NCI-H460 (cell line): Measurements from ENCODE around the gene PPP2R5B. TPM values are rescaled to one million over a fixed set of nuclear protein-coding genes. Genes with fewer than 3 reads are reported as not detected.

Source experiments
- DNase-seq: peaks from one replicate; pipeline ENCODE4 v3.0.0-alpha.2; 2016; ENCODE audit warnings: low read depth; ENCODE audit errors: extremely low read depth
- total RNA-seq: library from RNA; depleted of rRNA; stranded (reverse); fragments of >200 nt; shearing (Covaris generic); gene quantifications from 2 replicates; pipeline ENCODE4 v1.2.3, GENCODE V29; 2014

The PPP2R5B gene
- total RNA-seq, 1 experiment from 2014 or later: 9.7 TPM

DNA sequence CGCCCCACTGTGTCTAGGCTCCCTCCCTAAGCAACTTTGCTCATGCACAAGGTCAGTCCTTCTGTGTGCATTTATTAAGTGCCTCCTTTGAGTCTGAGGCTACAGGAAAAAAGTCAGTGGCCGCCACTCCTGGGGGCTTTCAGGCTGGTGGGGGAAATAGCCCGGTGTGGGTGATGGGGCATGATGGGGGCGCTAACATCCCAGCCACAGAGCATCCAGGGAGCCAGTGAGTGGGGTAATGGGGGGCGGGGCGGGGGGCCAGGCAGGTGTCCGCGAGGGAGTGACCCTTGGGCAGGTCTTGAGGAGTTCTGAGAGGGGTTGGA lies 36.1 kb upstream of the PPP2R5B start:
- no peak for DNase-seq

DNA sequence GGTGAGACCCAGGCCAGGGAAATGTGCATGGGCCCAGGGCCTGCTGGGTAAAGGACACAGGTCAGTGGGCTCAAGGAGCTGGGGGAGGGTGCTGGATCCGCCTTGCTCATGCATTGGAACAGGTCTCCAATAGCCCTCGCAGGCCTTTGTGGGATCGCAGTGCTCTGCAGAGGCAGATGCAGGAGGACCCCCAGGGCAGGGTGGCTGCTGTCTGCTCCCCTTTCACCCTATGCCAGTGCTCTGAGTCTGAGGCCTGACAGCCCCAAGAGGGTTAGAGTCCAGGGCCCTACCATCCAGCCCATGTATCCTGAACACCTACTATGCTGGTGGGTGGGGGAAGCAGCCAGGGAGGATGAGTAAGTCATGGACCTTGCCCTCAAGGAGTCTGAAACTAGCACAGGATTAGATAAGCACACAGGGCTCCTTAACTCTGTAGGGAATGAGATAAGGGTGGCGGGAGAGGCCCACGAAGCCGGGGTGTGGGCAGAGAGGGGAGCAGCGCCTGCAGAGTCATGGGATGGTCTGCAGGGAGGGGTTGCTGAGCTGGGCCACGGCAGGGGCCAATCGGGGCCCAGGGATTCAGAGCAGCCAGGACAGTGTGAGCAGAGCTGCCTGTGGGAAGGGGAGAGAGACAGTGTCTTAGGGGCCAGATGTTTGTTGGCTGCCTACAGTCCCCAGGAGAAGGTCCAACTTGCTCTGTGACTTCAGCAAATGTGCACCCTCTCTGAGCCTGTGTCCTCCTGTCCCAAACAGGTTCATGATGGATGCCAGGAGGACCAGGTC lies 35.6 kb upstream of the PPP2R5B start:
- no peak for DNase-seq

DNA sequence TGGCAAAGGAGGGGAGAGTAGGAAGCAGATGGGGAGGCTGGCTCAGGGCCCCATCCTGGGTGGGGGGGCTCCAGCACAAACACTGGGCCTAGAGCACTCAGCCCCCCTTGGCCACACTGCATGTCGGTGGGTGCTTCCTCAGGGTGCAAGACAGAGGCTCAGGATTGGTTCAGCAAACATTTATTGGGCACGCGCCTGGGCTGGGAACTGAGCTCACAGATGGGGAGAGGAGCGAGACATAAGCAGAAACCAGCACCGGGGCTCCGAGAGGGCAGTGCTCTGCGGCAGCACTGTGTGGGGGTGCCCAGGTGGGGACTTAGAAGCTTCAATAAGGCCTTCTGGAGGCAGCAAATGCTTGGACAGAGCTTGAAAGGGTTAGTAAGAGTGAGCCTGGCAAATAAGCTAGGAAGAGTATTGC lies 34.0 kb upstream of the PPP2R5B start:
- DNase-seq: no peak

DNA sequence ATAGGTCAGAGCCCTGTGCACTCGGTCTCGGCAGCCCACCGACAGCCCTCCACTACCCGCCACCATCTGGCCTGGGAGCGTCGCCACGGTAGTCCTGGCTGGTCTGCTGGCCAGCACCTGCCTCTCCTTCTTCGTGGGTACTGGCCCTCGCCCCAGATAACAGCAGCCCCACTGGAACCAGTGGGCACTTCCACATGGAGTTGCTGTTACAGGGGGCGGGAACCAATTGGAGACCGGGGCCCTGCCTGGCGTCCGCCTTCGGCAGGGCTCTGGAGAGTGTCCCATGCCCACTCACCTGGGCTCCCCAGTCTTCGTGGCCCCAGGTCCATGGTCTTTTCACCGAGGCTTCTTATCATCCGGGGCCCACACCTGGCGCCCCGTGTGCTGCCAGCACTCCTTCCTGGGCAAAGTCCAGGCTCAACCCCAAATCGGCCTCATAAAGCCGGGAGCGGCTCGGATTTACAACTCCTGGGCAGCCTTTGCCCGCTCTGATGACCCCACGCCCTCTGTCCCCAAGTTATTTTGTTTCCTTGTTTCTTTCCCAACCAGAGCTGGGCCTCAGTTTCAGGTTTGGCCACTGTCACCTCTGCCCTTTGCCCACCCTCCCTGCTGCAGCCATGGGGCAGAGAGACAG lies 33.2 kb upstream of the PPP2R5B start:
- DNase-seq: no peak

DNA sequence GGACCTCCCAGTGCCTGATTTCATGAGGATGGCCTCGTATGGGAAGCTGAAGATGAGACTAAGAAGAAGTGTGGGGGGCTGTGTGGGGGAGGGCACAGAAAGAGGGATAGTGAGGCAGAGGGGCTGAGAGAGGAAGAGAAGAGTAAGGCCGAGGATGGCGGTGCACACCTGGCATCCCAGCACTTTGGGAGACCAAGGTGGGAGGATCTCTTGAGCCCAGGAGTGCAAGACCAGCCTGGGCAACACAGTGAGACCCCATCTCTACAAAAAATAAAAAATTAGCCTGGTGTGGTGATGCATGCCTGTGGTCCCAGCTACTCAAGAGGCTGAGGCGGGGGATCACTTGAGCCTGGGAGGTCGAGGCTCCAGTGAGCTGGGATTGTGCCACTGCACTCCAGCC lies 32.6 kb upstream of the PPP2R5B start:
- no peak for DNase-seq

DNA sequence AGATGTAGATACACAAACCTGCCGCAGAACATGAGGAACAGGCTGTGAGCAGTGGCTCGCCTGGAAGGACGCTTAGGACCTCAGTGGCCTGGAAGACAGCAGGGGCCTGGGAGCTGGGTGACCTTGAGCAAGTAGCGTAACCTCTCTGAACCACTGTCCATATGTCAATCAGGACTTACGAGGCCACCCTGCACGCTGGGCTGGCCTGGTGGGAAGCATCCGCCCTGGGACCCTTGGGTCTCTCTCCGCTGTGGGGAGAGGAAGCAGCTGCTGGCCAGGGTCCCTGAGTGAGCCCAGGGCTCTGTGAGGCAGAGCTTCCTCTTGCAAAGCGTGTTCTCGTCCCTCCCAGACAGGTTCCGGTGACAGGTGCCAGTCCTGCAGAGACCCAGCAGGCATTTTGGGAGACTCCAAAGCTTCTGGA lies 32.1 kb upstream of the PPP2R5B start:
- no peak for DNase-seq

DNA sequence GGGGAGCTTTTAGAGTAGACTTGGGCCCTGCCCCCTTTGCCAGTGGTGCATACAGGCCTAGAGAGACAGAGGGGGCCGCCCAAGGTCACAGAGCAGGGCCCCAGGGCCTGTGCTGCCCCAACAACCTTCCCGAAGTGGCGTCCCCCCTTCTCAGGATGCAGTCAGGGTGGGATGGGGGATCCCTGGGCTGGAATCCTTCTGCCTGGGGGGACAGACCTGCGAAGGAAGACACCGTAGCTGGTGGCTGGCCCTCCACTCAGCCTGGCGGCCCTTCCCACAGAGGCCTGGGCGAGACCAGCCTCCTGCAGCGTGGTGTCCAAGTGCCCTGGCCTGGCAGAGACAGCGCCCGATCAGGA lies 31.7 kb upstream of the PPP2R5B start:
- DNase-seq: no peak

DNA sequence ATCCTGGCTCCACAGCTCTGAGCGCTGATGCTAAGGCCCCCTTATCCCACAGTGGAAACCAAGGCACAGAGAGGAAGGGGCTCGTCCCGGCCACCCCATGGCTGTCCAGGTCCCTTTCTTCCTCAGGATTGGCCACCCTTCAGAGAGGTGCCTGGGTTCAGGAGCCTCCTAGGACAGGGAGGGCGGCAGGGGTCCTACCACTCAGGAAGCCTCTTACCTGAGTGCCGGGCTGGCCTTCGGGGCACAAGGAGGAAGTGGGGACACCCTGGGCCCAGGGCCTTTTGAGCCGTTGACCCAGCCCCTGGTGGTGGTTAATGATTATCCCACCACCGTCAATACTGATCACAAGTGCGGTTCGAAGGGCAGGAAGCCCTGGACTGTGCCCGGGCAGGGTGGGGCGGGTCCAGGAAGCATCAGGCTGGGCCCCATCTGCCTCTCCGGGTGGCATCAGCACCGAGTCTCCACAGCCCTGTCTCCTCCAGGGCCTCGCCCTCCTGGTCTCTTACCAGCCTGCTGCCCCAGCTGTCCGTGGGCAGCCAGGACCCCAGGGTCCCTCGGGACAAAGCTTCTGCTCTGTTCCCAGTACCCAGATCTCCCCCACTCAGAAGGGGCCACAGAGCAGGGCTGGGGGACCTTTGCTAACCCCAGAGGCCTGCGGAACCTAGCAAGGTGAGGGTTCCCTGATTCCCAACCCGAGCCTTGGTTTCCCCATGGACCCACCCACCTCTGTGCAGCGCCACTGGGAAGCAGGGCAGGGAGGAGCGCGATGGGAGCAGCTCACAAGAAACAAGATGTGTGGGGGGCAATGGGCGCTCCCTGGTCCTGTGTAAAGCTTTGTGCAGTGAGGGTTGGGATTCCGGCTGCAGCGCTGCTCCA lies 31.1 kb upstream of the PPP2R5B start:
- no peak for DNase-seq

DNA sequence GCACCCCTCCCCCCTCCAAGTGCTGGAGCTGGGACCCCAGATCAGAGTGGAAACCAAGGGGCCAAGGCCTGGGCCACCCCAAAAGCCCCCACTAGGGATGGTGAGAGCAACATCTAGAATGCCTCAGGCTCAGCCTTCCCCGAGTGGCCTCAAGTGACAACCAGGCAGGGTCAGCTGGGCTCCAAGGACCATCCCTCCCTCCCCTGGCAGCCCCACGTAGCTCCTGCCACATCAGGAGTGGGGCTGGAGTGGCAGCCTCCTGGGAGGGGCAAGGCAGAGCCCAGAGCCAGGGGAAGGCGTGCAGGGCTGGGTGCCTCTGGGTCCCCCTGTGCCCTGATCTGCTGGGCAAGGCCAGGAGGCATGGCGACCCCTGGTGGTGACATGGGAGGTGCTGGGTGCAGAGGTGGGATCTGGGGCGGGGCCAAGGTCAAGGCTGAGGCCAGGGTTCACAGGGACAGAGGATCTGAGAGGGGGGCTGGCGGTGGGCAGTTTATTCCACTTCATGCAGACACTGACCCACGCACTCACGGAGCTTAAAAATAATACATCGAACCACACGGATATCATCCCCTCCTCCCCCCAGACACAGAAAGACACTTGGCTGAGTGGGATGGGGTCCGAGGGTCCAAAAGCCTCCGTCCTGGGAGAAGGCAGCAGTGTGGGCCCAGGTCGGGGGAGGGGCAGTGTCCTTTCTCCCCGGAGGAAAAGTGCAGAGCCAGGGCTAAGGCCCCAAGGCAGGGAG lies 30.2 kb upstream of the PPP2R5B start:
- DNase-seq: peak; percentile 65

DNA sequence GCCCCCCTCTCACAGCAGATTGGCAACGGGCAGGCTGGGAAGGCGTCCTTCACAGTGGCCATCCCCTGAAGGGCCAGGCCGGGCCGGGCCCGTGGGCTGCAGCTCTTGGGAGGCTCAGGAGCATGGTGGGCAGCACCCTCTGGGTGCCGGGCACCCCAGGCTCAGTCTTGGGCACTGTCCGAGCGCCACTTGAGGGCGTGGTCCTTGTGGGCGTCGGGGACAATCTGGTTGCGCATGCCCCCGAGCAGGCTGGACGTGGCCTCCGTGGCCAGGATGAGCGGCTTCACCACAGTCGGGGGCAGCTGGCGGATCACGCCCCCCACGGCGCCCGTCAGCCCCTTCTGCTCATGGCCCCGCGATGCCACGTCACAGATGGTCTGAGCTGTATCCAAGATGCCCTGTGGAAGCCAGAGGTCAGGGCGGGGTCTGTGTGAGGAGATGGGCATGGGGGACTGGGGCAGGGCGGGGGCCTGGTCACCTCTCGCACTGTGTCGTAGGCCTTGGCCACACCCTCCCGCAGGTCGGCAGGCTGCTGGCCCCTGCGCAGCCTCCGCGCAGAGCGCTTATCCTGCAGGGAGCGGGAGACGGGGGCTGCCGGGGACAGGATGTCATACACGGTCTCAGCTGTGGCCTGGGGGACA lies 29.6 kb upstream of the PPP2R5B start:
- no peak for DNase-seq

DNA sequence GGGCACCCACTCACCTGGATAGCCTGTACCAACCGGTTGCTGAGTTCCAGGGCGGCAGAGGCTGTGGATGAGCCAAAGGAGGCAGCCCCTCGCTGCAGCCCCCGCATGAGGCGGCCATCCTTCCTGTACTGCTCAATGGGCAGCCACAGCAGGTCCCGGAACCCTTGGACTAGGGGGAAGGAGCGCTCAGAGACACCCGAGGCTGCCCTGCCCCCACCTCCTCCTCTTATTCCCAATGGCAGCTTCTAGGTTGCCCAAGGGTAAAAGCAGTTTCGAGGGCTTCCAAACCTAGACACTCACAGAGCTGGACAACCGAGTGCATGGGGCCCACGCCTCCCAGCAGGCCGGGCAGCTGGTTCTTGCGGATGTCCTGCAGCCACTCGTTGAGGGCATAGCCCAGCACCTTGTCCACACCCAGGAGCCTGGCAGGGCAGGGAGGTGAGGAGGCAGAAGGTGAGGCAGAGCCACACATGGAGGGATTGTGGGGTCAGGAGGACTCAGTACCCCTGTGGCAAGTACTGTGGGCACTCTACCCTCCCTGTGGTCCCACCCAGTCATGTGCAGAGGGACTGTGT lies 28.0 kb upstream of the PPP2R5B start:
- DNase-seq: no peak

DNA sequence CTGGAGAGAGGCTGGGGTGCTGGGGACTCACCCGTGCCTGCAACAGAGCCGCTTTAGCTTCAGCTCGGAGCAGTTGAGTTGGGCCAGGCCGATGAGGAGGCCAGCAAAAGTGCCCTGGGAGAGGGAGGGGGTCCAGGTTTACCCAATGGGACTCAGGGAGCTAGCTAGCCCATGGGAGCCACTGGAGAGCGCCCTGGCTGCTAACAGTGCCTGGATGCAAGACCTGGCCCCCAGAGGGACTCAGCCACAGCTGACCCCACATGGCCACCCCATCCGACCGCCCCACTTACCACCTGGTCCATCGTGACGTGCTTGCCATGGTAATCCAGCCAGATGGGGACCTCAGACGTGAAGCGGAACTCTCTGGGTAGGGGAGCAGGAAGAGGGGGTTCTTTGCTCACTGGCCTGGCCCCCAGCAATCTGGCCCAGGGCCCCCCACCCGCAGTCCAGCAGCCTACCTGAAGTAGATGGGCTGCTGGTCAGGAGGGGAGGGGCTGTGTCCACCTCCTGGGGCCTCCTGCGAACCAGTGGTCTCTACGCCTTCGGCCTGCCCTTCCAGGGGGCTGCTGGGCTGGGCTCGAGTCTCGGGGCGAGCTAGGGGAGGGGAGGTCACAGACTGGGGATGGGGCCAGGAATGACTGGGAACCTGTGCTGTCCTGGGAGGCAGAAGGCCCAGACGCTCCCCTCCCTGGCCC lies 27.0 kb upstream of the PPP2R5B start:
- no peak for DNase-seq

DNA sequence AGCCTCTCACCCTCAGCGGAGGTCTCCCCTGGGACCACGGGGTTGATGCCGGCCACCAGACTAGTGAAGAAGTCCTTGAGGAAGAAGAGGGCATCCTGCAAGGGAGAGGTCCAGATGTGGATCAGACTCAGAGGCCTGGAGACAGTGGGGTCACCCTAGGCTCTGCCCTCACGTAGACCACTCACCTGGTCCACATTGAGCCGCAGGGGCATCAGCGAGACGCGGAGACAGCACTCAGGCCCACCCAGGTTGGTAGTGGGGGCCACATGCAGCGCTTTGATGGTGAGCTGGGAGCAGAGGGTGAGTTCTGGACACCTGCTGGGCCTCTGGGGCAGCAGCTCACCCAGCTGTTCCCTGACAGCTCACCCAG lies 26.4 kb upstream of the PPP2R5B start:
- DNase-seq: no peak

DNA sequence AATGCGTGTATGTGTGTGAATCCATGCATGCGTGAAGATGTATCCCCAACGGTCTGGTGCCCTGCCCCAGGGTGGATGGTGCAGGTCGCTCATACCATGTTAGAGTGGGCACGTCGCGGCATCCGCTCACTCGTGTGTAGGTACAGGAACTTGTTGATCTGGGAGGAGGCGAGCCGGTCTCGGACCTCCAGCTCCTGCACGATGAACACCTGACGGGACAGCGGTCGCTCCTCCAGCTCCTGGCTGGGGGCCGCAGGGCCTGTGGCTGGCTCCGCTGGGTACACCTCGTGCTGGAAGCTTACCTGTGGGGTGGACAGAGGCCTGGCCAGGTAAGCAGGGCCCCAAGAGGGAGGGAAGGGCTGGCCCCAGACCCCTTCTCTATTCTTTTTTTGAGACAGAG lies 25.9 kb upstream of the PPP2R5B start:
- DNase-seq: no peak

DNA sequence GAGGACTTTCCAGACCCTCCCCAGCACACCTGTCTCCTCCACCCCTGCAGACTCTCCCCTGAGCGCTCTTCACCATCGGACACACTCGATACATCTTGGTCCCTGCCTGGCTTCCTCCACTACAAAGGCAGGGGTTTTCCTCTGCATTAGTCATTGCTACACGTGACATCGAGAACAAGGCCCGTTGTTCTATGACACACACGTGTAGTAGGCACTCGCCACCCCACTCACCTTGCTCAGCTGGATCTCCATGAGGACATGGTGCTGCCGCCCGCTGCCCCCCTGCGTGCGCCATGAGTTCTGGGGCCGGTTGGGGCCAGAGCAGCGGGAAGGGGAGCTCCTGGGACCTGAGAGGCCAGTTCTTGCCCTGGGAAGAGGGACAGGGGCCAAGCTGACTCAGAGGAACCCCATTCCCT lies 24.2 kb upstream of the PPP2R5B start:
- no peak for DNase-seq

DNA sequence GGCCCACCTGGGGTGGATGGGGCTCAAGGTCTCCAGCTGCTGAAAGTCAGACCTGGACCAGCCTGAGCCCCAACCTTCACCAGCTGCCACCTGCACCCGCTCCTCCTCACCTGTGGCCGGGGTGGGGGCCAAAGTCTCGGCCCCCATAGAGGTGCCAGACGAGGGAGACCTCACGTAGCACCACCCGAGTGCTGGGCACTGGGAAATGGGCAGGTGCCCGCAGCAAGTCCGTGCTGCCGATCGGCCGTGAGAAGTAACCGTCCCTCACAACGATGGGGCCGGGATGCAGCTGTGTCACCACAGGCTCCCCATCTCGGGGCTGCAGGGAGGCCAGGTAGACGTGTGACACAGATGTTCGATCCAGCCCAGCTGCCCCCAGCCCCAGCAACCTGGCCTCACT lies 23.7 kb upstream of the PPP2R5B start:
- DNase-seq: no peak

DNA sequence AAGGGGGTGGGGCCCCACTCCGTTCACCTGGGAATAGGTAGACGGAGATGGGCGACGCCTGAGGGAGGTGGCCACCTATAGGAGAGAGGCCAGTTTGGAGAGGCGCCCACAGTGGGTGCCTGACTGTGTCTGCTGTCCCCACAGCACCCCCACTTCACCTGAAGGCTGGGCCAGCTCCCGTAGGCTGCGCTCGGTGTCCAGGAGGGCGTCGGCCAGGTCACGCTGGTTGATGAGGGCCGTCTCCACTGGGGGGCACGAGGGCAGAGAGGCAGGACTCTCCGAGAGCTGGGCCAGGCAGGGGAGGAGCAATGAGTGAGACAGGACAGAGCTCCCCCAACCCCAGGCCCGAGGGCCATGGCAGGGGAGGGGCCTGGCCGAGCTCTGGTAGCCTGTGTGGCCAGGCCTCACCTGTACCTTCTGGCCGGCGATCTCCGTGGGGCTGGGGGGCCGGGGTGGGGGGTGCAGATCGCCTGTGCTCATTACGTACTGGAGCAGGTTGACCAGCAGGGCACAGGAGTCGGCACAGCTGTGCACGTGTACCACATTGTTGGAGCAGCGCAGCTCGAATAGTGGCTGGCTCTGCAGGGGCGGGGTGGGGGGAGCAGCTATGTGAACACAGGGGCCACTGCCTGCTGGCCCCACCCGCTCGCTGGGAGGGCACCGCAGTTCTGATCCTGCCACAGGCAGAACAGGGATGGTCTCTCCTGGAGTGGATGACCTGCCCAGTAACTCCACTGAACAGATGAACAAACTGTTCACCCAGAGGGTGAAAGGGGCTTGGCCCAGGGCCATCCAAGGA lies 22.2 kb upstream of the PPP2R5B start:
- no peak for DNase-seq

DNA sequence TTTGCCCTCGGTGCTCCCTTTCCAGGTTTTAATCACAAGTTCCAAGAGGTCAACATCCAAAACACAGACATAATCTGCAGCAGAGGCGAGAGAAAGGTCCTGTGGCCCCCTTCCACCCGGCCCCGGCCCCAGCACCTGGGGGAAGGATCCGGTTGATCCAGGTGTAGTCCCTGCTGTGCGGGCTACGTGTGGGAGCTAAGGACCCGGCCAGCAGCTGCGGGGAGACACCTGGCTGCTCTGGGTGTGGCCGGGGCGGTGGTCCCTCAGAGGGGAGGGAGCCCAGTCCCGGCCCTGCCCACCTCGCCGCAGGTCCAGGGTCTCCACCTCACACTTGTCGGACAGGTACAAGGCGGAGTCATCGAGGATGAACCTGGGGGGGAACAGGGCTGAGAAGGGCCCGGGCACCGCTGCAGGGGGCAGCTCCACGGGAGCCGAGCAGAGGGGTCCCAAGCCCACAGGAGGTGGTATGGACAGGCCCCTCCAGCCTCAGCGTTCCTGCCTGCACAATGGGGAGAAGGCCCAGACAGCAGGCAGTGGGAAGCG lies 21.1 kb upstream of the PPP2R5B start:
- no peak for DNase-seq
